K562 (cell line): ENCODE measurements around the gene GATA2. TPM values are rescaled to one million over a fixed set of nuclear protein-coding genes. Genes with fewer than 3 reads are reported as not detected.

Source experiments
- ATF2 ChIP-seq: sonication (generic); formaldehyde crosslinking; IDR thresholded peaks from 2 replicates; pipeline ENCODE4 v1.8.1; 2022; ENCODE audit warnings: missing genetic modification reagents
- CBX5 ChIP-seq: IDR thresholded peaks from 2 replicates; pipeline ENCODE4 v1.6.1; 2014; ENCODE audit warnings: low read depth, borderline replicate concordance
- CUX1 ChIP-seq: fragments of 200-800 bp; sonication (Bioruptor generic); IDR thresholded peaks from 2 replicates; pipeline ENCODE4 v1.6.1; 2016; ENCODE audit warnings: missing genetic modification characterization, missing compliant biosample characterization
- ESRRB ChIP-seq: fragments of 250-450 bp; sonication (Bioruptor Pico); IDR thresholded peaks from 2 replicates; pipeline ENCODE4 v1.5.0; 2020; ENCODE audit warnings: mild to moderate bottlenecking, moderate library complexity, borderline replicate concordance
- HMG20B ChIP-seq: fragments of 250-450 bp; sonication (Bioruptor Pico); IDR thresholded peaks from 2 replicates; pipeline ENCODE4 v1.5.0; 2021; ENCODE audit warnings: mild to moderate bottlenecking
- HMGN3 ChIP-seq: IDR thresholded peaks from 2 replicates; pipeline ENCODE4 v1.6.1; 2011; ENCODE audit warnings: borderline replicate concordance, low read depth, mild to moderate bottlenecking, mixed read lengths, low read length; ENCODE audit not compliant: insufficient read length; ENCODE audit errors: extremely low read depth
- HNRNPUL1 ChIP-seq: fragments of 200-400 bp; formaldehyde crosslinking; IDR thresholded peaks from 2 replicates; pipeline ENCODE4 v1.6.1; 2017; ENCODE audit warnings: low read length
- NFYB ChIP-seq: IDR thresholded peaks from 2 replicates; pipeline ENCODE4 v1.6.1; 2011; ENCODE audit warnings: mild to moderate bottlenecking, moderate library complexity; ENCODE audit not compliant: insufficient read length; ENCODE audit errors: extremely low read depth
- NRF1 ChIP-seq, 2 experiments: fragments of 450-650 bp; IDR thresholded peaks in 1 of 2; conservative IDR thresholded peaks in 1 of 2; 2 replicates each; pipeline ENCODE4 v1.6.1; 2014; ENCODE audit warnings: mild to moderate bottlenecking in 2 of 2
- POLR2H ChIP-seq: IDR thresholded peaks from 2 replicates; pipeline ENCODE4 v1.6.1; 2016; ENCODE audit warnings: missing genetic modification characterization, low read depth, mild to moderate bottlenecking, control low read depth, missing compliant biosample characterization, moderate library complexity
- TRIM28 ChIP-seq: fragments of 450-650 bp; IDR thresholded peaks from 2 replicates; pipeline ENCODE4 v1.6.1; 2017
- YY1 ChIP-seq, 3 experiments: IDR thresholded peaks; 2 replicates each; pipeline ENCODE4 v1.6.1; 2011; ENCODE audit warnings: low read length in 2 of 3, mild to moderate bottlenecking in 2 of 3, moderate library complexity in 2 of 3, borderline replicate concordance in 1 of 3, control low read depth in 1 of 3, low read depth in 1 of 3; ENCODE audit not compliant: insufficient read depth in 3 of 3, insufficient replicate concordance in 2 of 3, control insufficient read depth in 1 of 3, insufficient read length in 1 of 3; ENCODE audit errors: extremely low read depth in 1 of 3
- ZBTB7A ChIP-seq: IDR thresholded peaks from 2 replicates; pipeline ENCODE4 v1.6.1; 2011; ENCODE audit warnings: low read depth, mild to moderate bottlenecking, low read length, moderate library complexity, borderline replicate concordance; ENCODE audit not compliant: control insufficient read depth
- ZSCAN32 ChIP-seq: fragments of 450-650 bp; formaldehyde crosslinking; IDR thresholded peaks from 2 replicates; pipeline ENCODE4 v1.4.0; 2020; ENCODE audit warnings: mild to moderate bottlenecking, moderate library complexity
- polyA plus RNA-seq, 8 experiments: library from polyadenylated mRNA; depleted of rRNA in 4 of 8; stranded (reverse) in 5 of 8; unstranded in 3 of 8; fragments of >200 nt; fragmentation: Nextera tagmentation in 2 of 8; fragmentation: Illumina TruSeq in 1 of 8; extraction: Ambion mirVana in 2 of 8; extraction: Trizol in 1 of 8; gene quantifications; 2 replicates each; pipeline versions ENCODE4 v1.2.1 to v1.2.3, GENCODE V29; 2011 to 2014; ENCODE audit warnings: inconsistent platforms in 1 of 8, missing spikeins in 1 of 8
- total RNA-seq, 7 experiments: library from RNA; depleted of rRNA in 6 of 7; stranded (reverse); fragments of >200 nt in 6 of 7; fragmentation: Illumina TruSeq in 2 of 7; extraction: Trizol in 2 of 7; gene quantifications; 2 replicates each; pipeline versions ENCODE4 v1.2.1 to v1.2.3, GENCODE V29; 2011 to 2021; ENCODE audit warnings: low replicate concordance in 1 of 7
- TF ChIP-seq, protein P1 (sequence below): sonication (generic); formaldehyde crosslinking; IDR thresholded peaks from 2 replicates; pipeline ENCODE4 v1.8.0; 2022; ENCODE audit warnings: missing genetic modification reagents, mild to moderate bottlenecking, moderate library complexity, borderline replicate concordance

Gene GATA2
- total and polyA plus RNA-seq, 9 of the 15 experiments (the other 6 are each of a cell fraction or from before 2014, with no cell fraction given): 8.5 to 218 (median 50.8) TPM

GRCh38 chr3:128487813-128488635 lies 5.0 kb downstream of the GATA2 start (continued):
- no peak for TF ChIP-seq HMGN3
- TF ChIP-seq TRIM28: no peak
- TF ChIP-seq POLR2H (tag): peak; percentile 87
- TF ChIP-seq ATF2 (CRISPR knock-in tag): no peak
- TF ChIP-seq, protein P1, sequence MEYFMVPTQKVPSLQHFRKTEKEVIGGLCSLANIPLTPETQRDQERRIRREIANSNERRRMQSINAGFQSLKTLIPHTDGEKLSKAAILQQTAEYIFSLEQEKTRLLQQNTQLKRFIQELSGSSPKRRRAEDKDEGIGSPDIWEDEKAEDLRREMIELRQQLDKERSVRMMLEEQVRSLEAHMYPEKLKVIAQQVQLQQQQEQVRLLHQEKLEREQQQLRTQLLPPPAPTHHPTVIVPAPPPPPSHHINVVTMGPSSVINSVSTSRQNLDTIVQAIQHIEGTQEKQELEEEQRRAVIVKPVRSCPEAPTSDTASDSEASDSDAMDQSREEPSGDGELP (CRISPR knock-in tag): peak; percentile 67
- peak; percentile 97 for TF ChIP-seq NFYB
- no peak for TF ChIP-seq ESRRB (CRISPR knock-in tag)
- no peak for TF ChIP-seq CUX1 (CRISPR knock-in tag)
- no peak for TF ChIP-seq ZSCAN32
- TF ChIP-seq CBX5: no peak
- peak; percentile 69 to 78 for TF ChIP-seq NRF1 (conservative IDR thresholded peaks at IDR 0.05 in 1 of 2, IDR thresholded peaks at IDR 0.05 in 1 of 2)
- TF ChIP-seq ZBTB7A: peak; percentile 90
- no peak for TF ChIP-seq HNRNPUL1
- no peak for TF ChIP-seq HMG20B
- peak in 2 of 3 experiments; percentile 54 to 79 for TF ChIP-seq YY1 (IDR thresholded peaks at IDR 0.05; ENCODE audit: borderline replicate concordance in 1 of 3, control insufficient read depth in 1 of 3, extremely low read depth in 1 of 3, insufficient read depth in 3 of 3, insufficient read length in 1 of 3, insufficient replicate concordance in 2 of 3, low read depth in 1 of 3, low read length in 2 of 3)
